Measurements from ENCODE around the gene MCCD1. TPM values are rescaled to one million over a fixed set of nuclear protein-coding genes. Genes with fewer than 3 reads are reported as not detected.

The MCCD1 gene
- total and polyA plus RNA-seq, 2 of the 13 experiments (the other 11 are each of a cell fraction or from before 2014, with no cell fraction given) = 0.15 TPM; not detected in 1

DNA sequence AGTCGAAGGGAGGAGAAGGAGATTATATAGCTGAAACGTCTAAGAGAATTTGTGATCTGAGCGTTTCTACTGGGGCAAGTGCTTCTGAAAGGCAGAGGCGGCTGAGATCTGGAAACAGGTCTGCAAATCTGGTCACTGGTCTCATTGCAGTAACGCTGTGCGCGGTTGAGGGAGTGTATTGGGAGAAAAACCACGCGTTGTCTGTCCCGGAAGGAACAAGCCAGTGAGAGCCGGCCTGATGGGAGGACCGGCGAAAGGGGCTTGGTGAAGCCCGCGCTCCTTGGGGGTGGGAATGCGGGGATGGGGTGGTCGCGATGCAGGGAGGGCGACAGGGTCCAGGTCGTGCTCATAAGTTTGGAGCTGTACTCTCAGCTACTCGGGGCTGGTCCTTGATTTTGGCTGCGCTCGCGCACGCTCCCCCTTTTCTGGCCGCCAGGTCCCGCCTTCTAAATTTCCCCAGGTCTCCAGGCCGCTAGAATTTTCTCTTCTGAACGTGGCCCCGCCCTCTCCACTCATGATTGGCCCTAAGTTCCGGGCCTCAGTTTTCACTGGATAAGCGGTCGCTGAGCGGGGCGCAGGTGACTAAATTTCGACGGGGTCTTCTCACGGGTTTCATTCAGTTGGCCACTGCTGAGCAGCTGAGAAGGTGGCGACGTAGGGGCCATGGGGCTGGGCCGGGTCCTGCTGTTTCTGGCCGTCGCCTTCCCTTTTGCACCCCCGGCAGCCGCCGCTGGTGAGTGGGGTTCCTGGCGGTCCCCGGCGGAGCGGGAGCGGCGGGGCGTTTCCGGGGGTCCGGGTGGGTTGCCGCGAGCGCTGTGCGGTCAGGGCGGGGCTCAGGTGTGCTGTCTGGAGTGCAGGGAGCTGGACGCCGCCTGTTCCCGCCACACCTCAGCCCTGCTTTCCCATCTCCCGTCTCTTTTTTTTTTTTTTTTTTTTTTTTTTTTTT, 31.0 kb upstream of the MCCD1 start, which contains the start of gene MICB (continued):
- TF ChIP-seq SKIL (CRISPR knock-in tag; IDR thresholded peaks at IDR 0.05; ENCODE audit: borderline replicate concordance) (no peak), ZNF317 (CRISPR knock-in tag; IDR thresholded peaks at IDR 0.05) (no peak), ZNF205 (CRISPR knock-in tag; IDR thresholded peaks at IDR 0.05) (no peak), ZBTB21 (CRISPR knock-in tag; IDR thresholded peaks at IDR 0.05) (no peak), FOXO4 (CRISPR knock-in tag; conservative IDR thresholded peaks at IDR 0.05) (no peak), ZBTB3 (CRISPR knock-in tag; IDR thresholded peaks at IDR 0.05; ENCODE audit: borderline replicate concordance, low read depth) (no peak; the same call in 1 of the 2 replicates), ZNF280D (CRISPR knock-in tag; IDR thresholded peaks at IDR 0.05) (peak; percentile 64; the same call in 1 of the 2 replicates), MED8 (CRISPR knock-in tag; IDR thresholded peaks at IDR 0.05; ENCODE audit: insufficient replicate concordance) (no peak), XRCC5 (optimal IDR thresholded peaks at IDR 0.05; ENCODE audit: low read length) (peak; percentile 34), NCOA2 (CRISPR knock-in tag; IDR thresholded peaks at IDR 0.05) (no peak), ZNF652 (CRISPR knock-in tag; IDR thresholded peaks at IDR 0.05; ENCODE audit: borderline replicate concordance, low read depth) (no peak), RFXAP (CRISPR knock-in tag; IDR thresholded peaks at IDR 0.05; ENCODE audit: borderline replicate concordance) (peak; percentile 51), MTF1 (CRISPR knock-in tag; IDR thresholded peaks at IDR 0.05) (no peak), ATAD3A (CRISPR knock-in tag; IDR thresholded peaks at IDR 0.05) (no peak), ZNF724P (CRISPR knock-in tag; IDR thresholded peaks at IDR 0.05; ENCODE audit: borderline replicate concordance) (no peak)
- TF ChIP-seq, protein P1, sequence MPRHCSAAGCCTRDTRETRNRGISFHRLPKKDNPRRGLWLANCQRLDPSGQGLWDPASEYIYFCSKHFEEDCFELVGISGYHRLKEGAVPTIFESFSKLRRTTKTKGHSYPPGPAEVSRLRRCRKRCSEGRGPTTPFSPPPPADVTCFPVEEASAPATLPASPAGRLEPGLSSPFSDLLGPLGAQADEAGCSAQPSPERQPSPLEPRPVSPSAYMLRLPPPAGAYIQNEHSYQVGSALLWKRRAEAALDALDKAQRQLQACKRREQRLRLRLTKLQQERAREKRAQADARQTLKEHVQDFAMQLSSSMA (CRISPR knock-in tag; IDR thresholded peaks at IDR 0.05) = no peak
- TF ChIP-seq, protein P2, sequence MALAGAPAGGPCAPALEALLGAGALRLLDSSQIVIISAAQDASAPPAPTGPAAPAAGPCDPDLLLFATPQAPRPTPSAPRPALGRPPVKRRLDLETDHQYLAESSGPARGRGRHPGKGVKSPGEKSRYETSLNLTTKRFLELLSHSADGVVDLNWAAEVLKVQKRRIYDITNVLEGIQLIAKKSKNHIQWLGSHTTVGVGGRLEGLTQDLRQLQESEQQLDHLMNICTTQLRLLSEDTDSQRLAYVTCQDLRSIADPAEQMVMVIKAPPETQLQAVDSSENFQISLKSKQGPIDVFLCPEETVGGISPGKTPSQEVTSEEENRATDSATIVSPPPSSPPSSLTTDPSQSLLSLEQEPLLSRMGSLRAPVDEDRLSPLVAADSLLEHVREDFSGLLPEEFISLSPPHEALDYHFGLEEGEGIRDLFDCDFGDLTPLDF (CRISPR knock-in tag; IDR thresholded peaks at IDR 0.05) = no peak
- TF ChIP-seq, protein P3, sequence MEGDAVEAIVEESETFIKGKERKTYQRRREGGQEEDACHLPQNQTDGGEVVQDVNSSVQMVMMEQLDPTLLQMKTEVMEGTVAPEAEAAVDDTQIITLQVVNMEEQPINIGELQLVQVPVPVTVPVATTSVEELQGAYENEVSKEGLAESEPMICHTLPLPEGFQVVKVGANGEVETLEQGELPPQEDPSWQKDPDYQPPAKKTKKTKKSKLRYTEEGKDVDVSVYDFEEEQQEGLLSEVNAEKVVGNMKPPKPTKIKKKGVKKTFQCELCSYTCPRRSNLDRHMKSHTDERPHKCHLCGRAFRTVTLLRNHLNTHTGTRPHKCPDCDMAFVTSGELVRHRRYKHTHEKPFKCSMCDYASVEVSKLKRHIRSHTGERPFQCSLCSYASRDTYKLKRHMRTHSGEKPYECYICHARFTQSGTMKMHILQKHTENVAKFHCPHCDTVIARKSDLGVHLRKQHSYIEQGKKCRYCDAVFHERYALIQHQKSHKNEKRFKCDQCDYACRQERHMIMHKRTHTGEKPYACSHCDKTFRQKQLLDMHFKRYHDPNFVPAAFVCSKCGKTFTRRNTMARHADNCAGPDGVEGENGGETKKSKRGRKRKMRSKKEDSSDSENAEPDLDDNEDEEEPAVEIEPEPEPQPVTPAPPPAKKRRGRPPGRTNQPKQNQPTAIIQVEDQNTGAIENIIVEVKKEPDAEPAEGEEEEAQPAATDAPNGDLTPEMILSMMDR (CRISPR knock-in tag; IDR thresholded peaks at IDR 0.05) = peak; percentile 11; the same call in 1 of the 2 replicates

Data from HepG2 (cell line).